H1 (cell line): ENCODE results near the gene TGM2. TPM values are rescaled to one million over a fixed set of nuclear protein-coding genes. Genes with fewer than 3 reads are reported as not detected.

Source experiments
- ASH2L ChIP-seq: fragments of 200-600, 300-600 bp; sonication (generic); IDR thresholded peaks from one replicate; pipeline ENCODE4 v1.7.1; 2017; ENCODE audit warnings: low read length
- ATF2 ChIP-seq: IDR thresholded peaks from 2 replicates; pipeline ENCODE4 v1.6.1; 2012; ENCODE audit warnings: low read length, inconsistent platforms
- EZH2 ChIP-seq: fragments of 200-600 bp; sonication (generic); IDR thresholded peaks from 2 replicates; pipeline ENCODE4 v1.7.1; 2012; ENCODE audit warnings: low read depth, mild to moderate bottlenecking, moderate library complexity, low read length, inconsistent platforms; ENCODE audit not compliant: severe bottlenecking
- GTF2F1 ChIP-seq: IDR thresholded peaks from 2 replicates; pipeline ENCODE4 v1.6.1; 2012; ENCODE audit warnings: low read depth, low read length, improper control_type of control experiment, borderline replicate concordance
- RNF2 ChIP-seq: fragments of 200-900, 300-1000 bp; sonication (generic); IDR thresholded peaks from 2 replicates; pipeline ENCODE4 v1.7.1; 2016; ENCODE audit warnings: borderline replicate concordance, low read depth, mild to moderate bottlenecking, antibody characterized with exemption, low read length; ENCODE audit not compliant: poor library complexity, severe bottlenecking; ENCODE audit errors: missing control alignments
- SP4 ChIP-seq: IDR thresholded peaks from 2 replicates; pipeline ENCODE4 v1.6.1; 2012; ENCODE audit warnings: low read length, inconsistent platforms
- USF2 ChIP-seq: IDR thresholded peaks from 2 replicates; pipeline ENCODE4 v1.6.1; 2011; ENCODE audit warnings: low read length, improper control_type of control experiment
- polyA plus RNA-seq, 7 experiments: library from polyadenylated mRNA; depleted of rRNA in 3 of 7; stranded (reverse) in 5 of 7; unstranded in 2 of 7; fragments of >200 nt in 5 of 7; fragments of 200-250 nt in 2 of 7; gene quantifications; 1 replicate in 5 of 7; 2 replicates in 1 of 7; 4 replicates in 1 of 7; pipeline versions ENCODE4 v1.2.1 to v1.2.3, GENCODE V29; 2011 to 2013; ENCODE audit warnings: missing spikeins in 2 of 7, mixed read lengths in 2 of 7
- total RNA-seq: library from RNA; stranded (reverse); fragmentation: NEBNext Ultra II Directional; extraction: Animal tissue kit (Norgen Biotek cat#: 25700); gene quantifications from 2 replicates; pipeline ENCODE4 v1.2.1, GENCODE V29; 2021

Gene TGM2
- total and polyA plus RNA-seq, 2 of the 8 experiments (the other 6 are each of a cell fraction or from before 2014, with no cell fraction given), result 0.86 to 1.0 TPM

- no peak for TF ChIP-seq ATF2
- TF ChIP-seq SP4, result no peak
- TF ChIP-seq EZH2, result no peak
- TF ChIP-seq USF2, result no peak
- no peak for TF ChIP-seq ASH2L
- TF ChIP-seq RNF2, result no peak
- TF ChIP-seq GTF2F1, result no peak
Measured at GRCh38 chr20:38119446-38119845, 45.6 kb downstream of the TGM2 start (continued).
